ENCODE results near the gene HOXC9.

Gene HOXC9

GRCh38 chr12:53972152-53972702, 27.7 kb upstream of the HOXC9 start:
- in situ Hi-C loops (cut with HindIII; ENCODE audit: low sequenced_read_pairs) = no loop called here
- no peak overlapping the region for H3K4me3 ChIP-seq (ENCODE audit: low read depth, low read length)
- TF ChIP-seq CTCF (IDR thresholded peaks at IDR 0.05; ENCODE audit: low read depth, low read length) = no peak
- DNase-seq (ENCODE audit: low read depth, low spot score) = no peak

- in situ Hi-C loops (cut with HindIII; ENCODE audit: low sequenced_read_pairs) = no loop called here
- TF ChIP-seq CTCF (IDR thresholded peaks at IDR 0.05; ENCODE audit: low read depth, low read length) = no peak
- H3K4me3 ChIP-seq (ENCODE audit: low read depth, low read length) = no peak within 1 kb of the TSS
- DNase-seq (ENCODE audit: low read depth, low spot score) = no peak
Measured at GRCh38 chr12:53972722-53973235, 27.2 kb upstream of the HOXC9 start, which contains the start of gene HOXC11. TSS of gene HOXC11 (plus strand) at chr12:53973126. CDS start at chr12:53973242, 116 bp downstream.

- DNase-seq (ENCODE audit: low read depth, low spot score) = no peak
- H3K4me3 ChIP-seq (ENCODE audit: low read depth, low read length) = no peak overlapping the region
- TF ChIP-seq CTCF (IDR thresholded peaks at IDR 0.05; ENCODE audit: low read depth, low read length) = no peak
- in situ Hi-C loops (cut with HindIII; ENCODE audit: low sequenced_read_pairs) = no loop called here
Measured at GRCh38 chr12:53973236-53974042, 26.5 kb upstream of the HOXC9 start.

GRCh38 chr12:53974084-53975063, 25.6 kb upstream of the HOXC9 start, which contains the start of gene HOTAIR:
TSS of gene HOTAIR (minus strand) at chr12:53974954.
- in situ Hi-C loops (cut with HindIII; ENCODE audit: low sequenced_read_pairs) = no loop called here
- H3K4me3 ChIP-seq (ENCODE audit: low read depth, low read length) = no peak within 1 kb of the TSS
- no peak for DNase-seq (ENCODE audit: low read depth, low spot score)
- no peak for TF ChIP-seq CTCF (IDR thresholded peaks at IDR 0.05; ENCODE audit: low read depth, low read length)

GRCh38 chr12:53975064-53975471, 24.9 kb upstream of the HOXC9 start:
- no peak for DNase-seq (ENCODE audit: low read depth, low spot score)
- no peak for TF ChIP-seq CTCF (IDR thresholded peaks at IDR 0.05; ENCODE audit: low read depth, low read length)
- H3K4me3 ChIP-seq (ENCODE audit: low read depth, low read length) = no peak overlapping the region
- in situ Hi-C loops (cut with HindIII; ENCODE audit: low sequenced_read_pairs) = no loop called here
